Smooth muscle cell (in vitro differentiated cells): ENCODE data around the gene SCFD2. TPM values are rescaled to one million over a fixed set of nuclear protein-coding genes. Genes with fewer than 3 reads are reported as not detected.

Experiments
- DNase-seq: peaks from one replicate; lab custom pipeline; 2025; ENCODE audit not compliant: unreplicated experiment; lab: John Stamatoyannopoulos, UW
- H2AFZ ChIP-seq: fragments of 200-600 bp; sonication (generic); 2 replicates; pipeline ENCODE4 v1.6.0; 2016; ENCODE audit warnings: antibody characterized with exemption, low read depth, mild to moderate bottlenecking
- H3F3A ChIP-seq: fragments of 200-600 bp; sonication (generic); 2 replicates; pipeline ENCODE4 v1.6.0; 2017; ENCODE audit warnings: antibody characterized with exemption, low read depth
- H3K27ac ChIP-seq: fragments of 200-600 bp; sonication (generic); 2 replicates; pipeline ENCODE4 v1.5.1; 2016; ENCODE audit warnings: low read depth, mild to moderate bottlenecking
- H3K27me3 ChIP-seq: fragments of 200-600 bp; sonication (generic); 2 replicates; pipeline ENCODE4 v1.6.1; 2016; ENCODE audit warnings: low read depth, mild to moderate bottlenecking
- H3K36me3 ChIP-seq: fragments of 200-600 bp; sonication (generic); 2 replicates; pipeline ENCODE4 v1.5.1; 2016; ENCODE audit warnings: low read depth
- H3K4me1 ChIP-seq: fragments of 200-600 bp; sonication (generic); 2 replicates; pipeline ENCODE4 v1.5.1; 2016; ENCODE audit warnings: low read depth
- H3K4me2 ChIP-seq: fragments of 200-600 bp; sonication (generic); 2 replicates; pipeline ENCODE4 v1.6.0; 2016; ENCODE audit warnings: mild to moderate bottlenecking
- H3K4me3 ChIP-seq: fragments of 200-600 bp; sonication (generic); 2 replicates; pipeline ENCODE4 v1.5.1; 2016; ENCODE audit warnings: mild to moderate bottlenecking
- H3K79me2 ChIP-seq: fragments of 200-600 bp; sonication (generic); 2 replicates; pipeline ENCODE4 v1.6.0; 2016; ENCODE audit warnings: low read depth, mild to moderate bottlenecking
- H3K9ac ChIP-seq: fragments of 200-600 bp; sonication (generic); 2 replicates; pipeline ENCODE4 v1.6.0; 2016; ENCODE audit warnings: low read depth
- H3K9me3 ChIP-seq: fragments of 200-600 bp; sonication (generic); replicated peaks from 2 replicates; pipeline ENCODE4 v1.5.1; 2016; ENCODE audit warnings: low read depth
- H4K20me1 ChIP-seq: fragments of 200-600 bp; sonication (generic); 2 replicates; pipeline ENCODE4 v1.6.0; 2016; ENCODE audit warnings: low read depth
- CTCF ChIP-seq: fragments of 200-600 bp; sonication (generic); IDR thresholded peaks from 2 replicates; pipeline ENCODE4 v1.5.1; 2017; ENCODE audit warnings: borderline replicate concordance, mild to moderate bottlenecking, antibody characterized with exemption; ENCODE audit not compliant: insufficient read depth, poor library complexity, severe bottlenecking
- WGBS: methylation state at CpG from one replicate; pipeline ENCODE4 v1.1.7; 2016; ENCODE audit warnings: low lambda C conversion rate; 5-methylcytosine and 5-hydroxymethylcytosine counted together
- polyA plus RNA-seq: library from polyadenylated mRNA; unstranded; fragments of >200 nt; fragmentation: Nextera tagmentation; extraction: Ambion mirVana; gene quantifications from 2 replicates; pipeline ENCODE4 v1.2.1, GENCODE V29; 2016
- total RNA-seq: library from RNA; depleted of rRNA; stranded (reverse); fragments of >200 nt; gene quantifications from 2 replicates; pipeline ENCODE4 v1.2.3, GENCODE V29; 2014

The SCFD2 gene
- total and polyA plus RNA-seq, 2 experiments from 2014 or later = 7.8 to 11.4 TPM

GRCh38 chr4:52962721-52963120 is 403.1 kb downstream of the SCFD2 start:
- Histone ChIP-seq H4K20me1 (no peaks in the 10 kb centered on the region), H3K9ac (no peak overlapping the region), H3K27ac (no peak overlapping the region), H2AFZ (no peak overlapping the region), H3K9me3 (no peaks in the 10 kb centered on the region), H3K79me2 (no peaks in the 10 kb centered on the region), H3K27me3 (no peaks in the 10 kb centered on the region), H3K4me3 (no peak overlapping the region), H3K4me2 (no peak overlapping the region), H3F3A (no peaks in the 10 kb centered on the region), H3K4me1 (peaks cover 5% of the 10 kb centered on the region), H3K36me3 (no peaks in the 10 kb centered on the region)
- TF ChIP-seq CTCF = no peak
- DNase-seq = no peak
- 93% methylated on average over 3 of the region's 3 CpGs for whole genome bisulfite sequencing

- TF ChIP-seq CTCF = no peak
- Histone ChIP-seq H3K27ac (no peak overlapping the region), H4K20me1 (no peaks in the 10 kb centered on the region), H3K4me3 (no peak overlapping the region), H3K36me3 (no peaks in the 10 kb centered on the region), H3K79me2 (no peaks in the 10 kb centered on the region), H3K9ac (no peak overlapping the region), H3K4me2 (no peak overlapping the region), H3K9me3 (no peaks in the 10 kb centered on the region), H3K4me1 (peaks cover 13% of the 10 kb centered on the region), H3K27me3 (no peaks in the 10 kb centered on the region), H2AFZ (no peak overlapping the region), H3F3A (no peaks in the 10 kb centered on the region)
- no peak for DNase-seq
- 74% methylated on average over 3 of the region's 3 CpGs for WGBS
Observed at GRCh38 chr4:52961666-52962412, 404.0 kb downstream of the SCFD2 start.

- Histone ChIP-seq H3K79me2 (no peaks in the 10 kb centered on the region), H3K27ac (no peak overlapping the region), H3F3A (no peaks in the 10 kb centered on the region), H3K9me3 (no peaks in the 10 kb centered on the region), H4K20me1 (no peaks in the 10 kb centered on the region), H2AFZ (no peak overlapping the region), H3K4me2 (no peak overlapping the region), H3K4me3 (no peak overlapping the region), H3K36me3 (no peaks in the 10 kb centered on the region), H3K9ac (no peak overlapping the region), H3K27me3 (no peaks in the 10 kb centered on the region), H3K4me1 (peaks cover 14% of the 10 kb centered on the region)
- 68% methylated on average over 3 of the region's 3 CpGs for WGBS
- DNase-seq = no peak
- no peak for TF ChIP-seq CTCF
Observed at GRCh38 chr4:52959541-52959940, 406.3 kb downstream of the SCFD2 start.
